H7 (cell line): Measurements from ENCODE around the gene LNX1. TPM values are rescaled to one million over a fixed set of nuclear protein-coding genes. Genes with fewer than 3 reads are reported as not detected.

Source experiments
- DNase-seq: peaks from one replicate; pipeline ENCODE4 v3.0.0; 2012
- H3K27me3 ChIP-seq: 2 replicates; pipeline ENCODE4 v1.6.0; 2011; ENCODE audit warnings: mild to moderate bottlenecking, low read length; ENCODE audit not compliant: control insufficient read depth, insufficient read depth
- H3K36me3 ChIP-seq: replicated peaks from 2 replicates; pipeline ENCODE4 v1.5.1; 2011; ENCODE audit warnings: low read length; ENCODE audit not compliant: control insufficient read depth, insufficient read depth
- H3K4me3 ChIP-seq: 2 replicates; pipeline ENCODE4 v1.5.1; 2011; ENCODE audit warnings: low read depth, mild to moderate bottlenecking, control low read depth, low read length, moderate library complexity; ENCODE audit not compliant: insufficient read depth
- total RNA-seq: library from RNA; depleted of rRNA; stranded (reverse); fragments of >200 nt; shearing (Covaris generic); gene quantifications from 2 replicates; pipeline ENCODE4 v1.2.3, GENCODE V29; 2014; rRNA removed

Gene LNX1
- total RNA-seq: 1.6 and 2.7 TPM in 2 replicates

DNA sequence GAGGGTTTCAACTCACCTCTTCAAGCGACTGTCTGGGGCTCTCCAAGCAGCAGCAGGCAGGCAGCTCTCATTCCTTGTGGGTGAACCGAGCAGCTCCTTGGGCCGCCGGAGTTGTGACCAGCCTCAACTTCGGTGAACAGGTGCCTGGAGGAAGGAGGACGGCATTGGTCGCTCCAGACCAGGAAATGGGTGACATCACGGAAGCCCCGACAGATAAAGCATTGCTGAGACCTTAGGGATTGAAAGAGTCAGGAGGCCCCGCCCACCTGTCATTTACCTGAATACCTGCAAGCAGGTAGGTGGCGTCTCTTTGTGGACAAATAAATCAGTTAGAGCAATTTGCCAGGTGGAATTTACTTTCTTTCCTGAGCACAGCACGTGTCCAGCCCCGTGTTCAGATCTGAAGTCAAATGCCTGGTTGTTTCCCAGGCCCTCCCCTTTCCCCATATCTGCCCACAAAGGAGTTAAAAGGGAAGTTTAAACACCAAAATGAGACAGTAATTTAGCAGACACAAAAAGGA is at the start of gene LNX1:
Gene LNX1, minus strand, starts transcription at position 115 of the 521 bp plus-strand sequence. CDS start 17,484 bp downstream, outside the sequence.
- Histone ChIP-seq H3K36me3 (no peaks in the 10 kb centered on the region), H3K4me3 (peak within 1 kb of the TSS; percentile 31), H3K27me3 (no peaks in the 10 kb centered on the region; the same call in 1 of the 2 replicates)
- peak; percentile 62 for DNase-seq

DNA sequence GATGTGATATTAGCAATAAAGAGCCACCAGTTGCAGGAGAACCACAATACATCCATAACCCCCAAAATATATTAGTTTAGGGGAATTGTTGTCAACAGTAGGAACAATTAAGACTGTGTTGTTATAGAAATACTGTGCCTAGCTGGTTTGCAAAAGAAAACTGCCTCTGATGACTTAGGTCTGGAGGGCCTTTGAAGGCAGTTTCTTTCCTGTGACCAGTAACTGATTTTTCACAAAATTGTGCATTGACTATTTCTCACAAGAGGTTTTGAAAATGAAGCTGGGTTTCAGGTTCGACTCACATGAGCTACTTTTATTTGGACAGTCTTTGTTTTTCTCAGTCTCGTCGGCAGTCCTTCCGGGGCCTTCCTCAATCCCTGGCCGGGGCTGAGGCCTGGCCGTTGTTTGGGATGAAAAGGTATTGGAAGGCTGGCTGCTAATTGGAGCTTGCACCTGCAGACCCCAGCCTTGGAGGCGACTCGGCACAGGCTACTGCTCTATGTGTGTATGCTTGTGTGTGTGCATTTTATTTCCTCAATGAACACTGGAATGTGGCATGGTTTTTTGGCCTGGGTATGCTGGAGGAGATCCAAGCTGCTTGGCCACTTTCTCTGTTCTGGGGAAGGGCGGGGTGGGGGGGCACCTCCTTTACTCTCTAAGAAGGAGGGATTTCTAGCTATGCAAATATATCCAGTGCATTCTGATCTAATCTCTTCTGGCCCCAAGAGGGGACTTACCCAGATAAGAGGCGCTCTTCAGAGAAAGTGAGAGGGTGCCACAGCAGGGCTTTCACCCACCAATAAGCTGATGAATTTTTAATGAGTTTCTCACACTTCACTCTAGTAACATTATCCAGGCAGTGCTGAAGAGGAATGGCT is 49.5 kb upstream of the LNX1 start:
- H3K4me3 ChIP-seq: no peak overlapping the region
- H3K36me3 ChIP-seq: no peaks in the 10 kb centered on the region
- DNase-seq: no peak
- no peaks in the 10 kb centered on the region for H3K27me3 ChIP-seq

- DNase-seq: no peak
- H3K36me3 ChIP-seq: no peaks in the 10 kb centered on the region
- H3K4me3 ChIP-seq: no peak overlapping the region
- no peaks in the 10 kb centered on the region for H3K27me3 ChIP-seq
Measured at GRCh38 chr4:53638919-53639318, 47.6 kb upstream of the LNX1 start.

- no peaks in the 10 kb centered on the region for H3K36me3 ChIP-seq
- no peak overlapping the region for H3K4me3 ChIP-seq
- no peaks in the 10 kb centered on the region for H3K27me3 ChIP-seq
- DNase-seq: no peak
Measured at GRCh38 chr4:53637348-53637747, 46.1 kb upstream of the LNX1 start.

GRCh38 chr4:53635697-53636483 is 44.6 kb upstream of the LNX1 start:
- Histone ChIP-seq H3K27me3 (no peaks in the 10 kb centered on the region), H3K36me3 (no peaks in the 10 kb centered on the region), H3K4me3 (no peak overlapping the region)
- DNase-seq: no peak

DNA sequence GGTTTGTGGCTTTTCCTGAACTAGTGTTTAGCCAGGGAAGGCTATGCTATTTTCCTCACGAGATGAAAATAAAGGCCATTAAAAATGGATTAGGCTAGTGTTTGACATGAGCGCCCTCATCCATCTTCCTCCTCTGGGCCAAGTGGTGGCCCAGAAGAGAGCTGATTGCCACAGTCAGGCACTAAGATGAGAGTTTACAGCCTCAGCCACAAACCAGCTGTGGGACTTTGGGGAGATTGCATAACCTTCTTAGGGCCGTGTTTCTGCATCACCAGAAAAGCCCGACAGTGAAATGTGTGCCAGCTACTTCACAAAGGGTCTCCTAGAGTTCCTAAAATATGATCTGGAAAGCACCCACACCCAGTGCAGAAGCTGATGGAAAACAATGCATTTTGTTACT is 42.3 kb upstream of the LNX1 start:
- no peaks in the 10 kb centered on the region for H3K36me3 ChIP-seq
- DNase-seq: no peak
- H3K27me3 ChIP-seq: no peaks in the 10 kb centered on the region
- no peak overlapping the region for H3K4me3 ChIP-seq

- DNase-seq: no peak
- Histone ChIP-seq H3K4me3 (no peak overlapping the region), H3K27me3 (no peaks in the 10 kb centered on the region), H3K36me3 (no peaks in the 10 kb centered on the region)
Measured at GRCh38 chr4:53629296-53629695, 38.0 kb upstream of the LNX1 start.

GRCh38 chr4:53626491-53626890 is 35.2 kb upstream of the LNX1 start:
- DNase-seq: no peak
- H3K27me3 ChIP-seq: no peaks in the 10 kb centered on the region
- H3K36me3 ChIP-seq: no peaks in the 10 kb centered on the region
- H3K4me3 ChIP-seq: no peak overlapping the region

DNA sequence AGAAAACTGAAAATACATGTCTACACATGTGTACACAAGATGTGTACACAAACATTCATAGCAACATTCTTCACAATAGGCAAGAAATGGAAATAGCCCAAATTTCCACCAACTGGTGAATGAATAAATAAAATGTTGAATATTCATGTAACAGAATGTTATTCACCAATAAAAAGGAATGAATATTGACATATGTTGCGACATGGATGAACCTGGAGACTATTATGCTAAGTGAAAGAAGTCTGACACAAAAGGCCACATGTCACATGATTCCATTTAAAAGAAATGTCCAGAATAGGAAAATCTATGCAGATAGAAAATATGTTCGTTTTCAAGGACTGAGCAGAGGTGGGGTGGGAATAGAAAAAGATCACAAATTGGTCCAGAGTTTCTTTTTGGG is 34.6 kb upstream of the LNX1 start:
- Histone ChIP-seq H3K27me3 (no peaks in the 10 kb centered on the region), H3K4me3 (no peak overlapping the region), H3K36me3 (no peaks in the 10 kb centered on the region)
- no peak for DNase-seq

DNA sequence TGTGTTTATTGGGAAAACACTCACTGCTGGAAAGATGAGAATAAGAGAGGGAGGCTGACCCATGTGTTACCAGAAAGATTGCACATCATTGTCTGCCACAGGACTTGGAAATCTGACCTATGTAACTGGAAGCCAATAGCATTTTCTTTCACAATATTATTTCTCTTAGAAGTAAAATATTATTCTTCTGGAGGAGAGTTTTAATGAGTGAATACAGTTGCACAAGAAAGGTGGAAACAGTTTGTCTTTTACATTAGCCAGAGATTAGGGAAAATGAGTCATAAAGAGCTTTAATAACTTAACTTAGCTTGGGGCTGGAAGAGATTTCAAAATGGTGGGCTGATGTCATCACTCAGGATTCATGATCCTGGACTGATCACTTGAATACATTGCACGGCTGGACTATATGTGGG is 31.5 kb upstream of the LNX1 start:
- Histone ChIP-seq H3K4me3 (no peak overlapping the region), H3K36me3 (no peaks in the 10 kb centered on the region), H3K27me3 (no peaks in the 10 kb centered on the region)
- no peak for DNase-seq

- H3K27me3 ChIP-seq: no peaks in the 10 kb centered on the region
- no peaks in the 10 kb centered on the region for H3K36me3 ChIP-seq
- no peak overlapping the region for H3K4me3 ChIP-seq
- DNase-seq: no peak
Measured at GRCh38 chr4:53620956-53621355, 29.7 kb upstream of the LNX1 start.

- Histone ChIP-seq H3K27me3 (no peaks in the 10 kb centered on the region), H3K36me3 (no peaks in the 10 kb centered on the region), H3K4me3 (no peak overlapping the region)
- DNase-seq: no peak
Measured at GRCh38 chr4:53619431-53619830, 28.1 kb upstream of the LNX1 start.

- no peaks in the 10 kb centered on the region for H3K27me3 ChIP-seq
- H3K36me3 ChIP-seq: no peaks in the 10 kb centered on the region
- DNase-seq: no peak
- H3K4me3 ChIP-seq: no peak overlapping the region
Measured at GRCh38 chr4:53618321-53618720, 27.0 kb upstream of the LNX1 start.

DNA sequence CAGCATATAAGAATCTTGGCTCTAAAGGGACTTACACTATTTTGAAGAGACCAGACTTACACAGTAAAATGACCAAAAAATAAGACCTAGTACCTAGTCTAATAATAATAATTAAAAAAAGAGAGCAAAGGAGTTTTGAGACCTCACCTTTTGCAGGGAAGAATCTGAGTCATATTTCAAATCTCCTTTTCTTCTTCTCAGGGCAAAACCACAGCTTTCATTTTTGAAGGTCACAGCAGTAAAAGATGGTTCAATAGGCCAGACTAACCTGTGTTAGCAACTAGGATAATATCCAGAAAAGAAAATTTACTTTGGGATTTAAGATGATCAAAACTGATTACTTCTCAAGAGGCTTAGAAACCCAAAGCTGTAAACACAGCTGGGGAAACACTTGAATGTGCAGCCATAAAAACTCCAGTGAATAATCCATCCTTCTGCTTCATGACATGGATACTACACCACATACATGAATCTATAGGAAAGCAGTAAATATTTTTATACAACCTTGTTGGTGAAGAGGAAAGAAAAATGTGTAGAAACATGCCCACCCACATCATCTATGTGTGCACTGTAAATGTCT is 25.9 kb upstream of the LNX1 start:
- DNase-seq: no peak
- Histone ChIP-seq H3K27me3 (no peaks in the 10 kb centered on the region), H3K4me3 (no peak overlapping the region), H3K36me3 (no peaks in the 10 kb centered on the region)
